NCI-H774 (cell line): ENCODE results near the gene RSPH6A.
A peak's percentile ranks its signal among the peaks of the same experiment; 100 is the strongest.
"Not testable (repeated sequence)": the region's sequence is repeated elsewhere in the genome, so short reads cannot be mapped to it uniquely, and the experiment has no call there.

ENCODE experiments used
- DNase-seq: peaks from one replicate; lab custom pipeline; 2025; lab: John Stamatoyannopoulos, UW

Gene RSPH6A

GRCh38 chr19:45800070-45800553 is 15.0 kb downstream of the RSPH6A start:
- no peak for DNase-seq

GRCh38 chr19:45799541-45799940 is 15.6 kb downstream of the RSPH6A start:
- DNase-seq = not testable (repeated sequence)

GRCh38 chr19:45798995-45799517 is 16.1 kb downstream of the RSPH6A start:
- DNase-seq = peak; percentile 27

GRCh38 chr19:45794627-45795026 is 20.5 kb downstream of the RSPH6A start:
- DNase-seq = no peak

- DNase-seq = no peak
Observed at GRCh38 chr19:45793876-45794275, 21.2 kb downstream of the RSPH6A start.

- no peak for DNase-seq
Observed at GRCh38 chr19:45793178-45793564, 21.9 kb downstream of the RSPH6A start.

- DNase-seq = peak; percentile 96
Observed at GRCh38 chr19:45792470-45793177, 22.5 kb downstream of the RSPH6A start, which contains the start of gene DMWD. Gene DMWD (minus strand): TSS chr19:45792845. CDS start chr19:45792756, 89 bp downstream.

GRCh38 chr19:45791744-45792469 is 23.2 kb downstream of the RSPH6A start:
- no peak for DNase-seq

- DNase-seq = no peak
Observed at GRCh38 chr19:45790942-45791341, 24.2 kb downstream of the RSPH6A start.

GRCh38 chr19:45789035-45789786 is 25.9 kb downstream of the RSPH6A start:
- DNase-seq = no peak

- DNase-seq = no peak
Observed at GRCh38 chr19:45786533-45786894, 28.6 kb downstream of the RSPH6A start.

GRCh38 chr19:45785781-45786532 is 29.2 kb downstream of the RSPH6A start:
- no peak for DNase-seq

GRCh38 chr19:45785097-45785496 is 30.0 kb downstream of the RSPH6A start:
- no peak for DNase-seq

GRCh38 chr19:45784096-45784495 is 31.0 kb downstream of the RSPH6A start:
- no peak for DNase-seq

GRCh38 chr19:45782820-45783785 is 32.0 kb downstream of the RSPH6A start:
- no peak for DNase-seq

- DNase-seq = peak; percentile 8
Observed at GRCh38 chr19:45782162-45782691, 32.9 kb downstream of the RSPH6A start, which contains the start of gene DMPK. Gene DMPK (minus strand): TSS chr19:45782490. CDS start chr19:45782352, 138 bp downstream.

- peak; percentile 53 for DNase-seq
Observed at GRCh38 chr19:45781214-45782161, 33.6 kb downstream of the RSPH6A start.

- DNase-seq = no peak
Observed at GRCh38 chr19:45780448-45781213, 34.5 kb downstream of the RSPH6A start.
